Measurements from ENCODE around the gene RNASEH1. TPM values are rescaled to one million over a fixed set of nuclear protein-coding genes. Genes with fewer than 3 reads are reported as not detected.
"Not testable (repeated sequence)": the region's sequence is repeated elsewhere in the genome, so short reads cannot be mapped to it uniquely, and the experiment has no call there.

Gene RNASEH1
- total RNA-seq, 1 donor: 39.4 TPM

GRCh38 chr2:3503483-3503882 lies 54.6 kb downstream of the RNASEH1 start:
- Histone ChIP-seq H3K9me3 (ENCODE audit: low read depth, low read length) (no peaks in the 10 kb centered on the region), H3K4me2 (ENCODE audit: insufficient read depth, low read length) (no peak overlapping the region), H3K79me2 (ENCODE audit: insufficient read depth, low read length) (peaks cover 24% of the 10 kb centered on the region), H3K4me3 (ENCODE audit: insufficient read depth, low read length) (no peak overlapping the region), H3K36me3 (ENCODE audit: insufficient read depth, low read length) (peaks cover 28% of the 10 kb centered on the region), H3K27me3 (ENCODE audit: insufficient read depth, low read length) (no peaks in the 10 kb centered on the region), H3K27ac (ENCODE audit: low read depth, low read length) (no peak overlapping the region), H3K4me1 (ENCODE audit: insufficient read depth, low read length) (no peaks in the 10 kb centered on the region), H4K20me1 (ENCODE audit: insufficient read depth, low read length) (peaks cover 4% of the 10 kb centered on the region), H2AFZ (ENCODE audit: low read length) (no peak overlapping the region)
- peak; percentile 51 for DNase-seq (ENCODE audit: insufficient read length, low spot score, missing footprints)
- TF ChIP-seq, protein P1, sequence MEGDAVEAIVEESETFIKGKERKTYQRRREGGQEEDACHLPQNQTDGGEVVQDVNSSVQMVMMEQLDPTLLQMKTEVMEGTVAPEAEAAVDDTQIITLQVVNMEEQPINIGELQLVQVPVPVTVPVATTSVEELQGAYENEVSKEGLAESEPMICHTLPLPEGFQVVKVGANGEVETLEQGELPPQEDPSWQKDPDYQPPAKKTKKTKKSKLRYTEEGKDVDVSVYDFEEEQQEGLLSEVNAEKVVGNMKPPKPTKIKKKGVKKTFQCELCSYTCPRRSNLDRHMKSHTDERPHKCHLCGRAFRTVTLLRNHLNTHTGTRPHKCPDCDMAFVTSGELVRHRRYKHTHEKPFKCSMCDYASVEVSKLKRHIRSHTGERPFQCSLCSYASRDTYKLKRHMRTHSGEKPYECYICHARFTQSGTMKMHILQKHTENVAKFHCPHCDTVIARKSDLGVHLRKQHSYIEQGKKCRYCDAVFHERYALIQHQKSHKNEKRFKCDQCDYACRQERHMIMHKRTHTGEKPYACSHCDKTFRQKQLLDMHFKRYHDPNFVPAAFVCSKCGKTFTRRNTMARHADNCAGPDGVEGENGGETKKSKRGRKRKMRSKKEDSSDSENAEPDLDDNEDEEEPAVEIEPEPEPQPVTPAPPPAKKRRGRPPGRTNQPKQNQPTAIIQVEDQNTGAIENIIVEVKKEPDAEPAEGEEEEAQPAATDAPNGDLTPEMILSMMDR (IDR thresholded peaks at IDR 0.05; ENCODE audit: extremely low read depth, low read depth, low read length): no peak

GRCh38 chr2:3503046-3503445 lies 55.1 kb downstream of the RNASEH1 start:
- H3K9me3 ChIP-seq (ENCODE audit: low read depth, low read length): no peaks in the 10 kb centered on the region
- peaks cover 24% of the 10 kb centered on the region for H3K79me2 ChIP-seq (ENCODE audit: insufficient read depth, low read length)
- H3K4me1 ChIP-seq (ENCODE audit: insufficient read depth, low read length): no peaks in the 10 kb centered on the region
- H3K4me3 ChIP-seq (ENCODE audit: insufficient read depth, low read length): no peak overlapping the region
- TF ChIP-seq, protein P1 (IDR thresholded peaks at IDR 0.05; ENCODE audit: extremely low read depth, low read depth, low read length): no peak
- H3K4me2 ChIP-seq (ENCODE audit: insufficient read depth, low read length): no peak overlapping the region
- no peak overlapping the region for H3K27ac ChIP-seq (ENCODE audit: low read depth, low read length)
- H3K27me3 ChIP-seq (ENCODE audit: insufficient read depth, low read length): no peaks in the 10 kb centered on the region
- H2AFZ ChIP-seq (ENCODE audit: low read length): no peak overlapping the region
- H3K36me3 ChIP-seq (ENCODE audit: insufficient read depth, low read length): peaks cover 30% of the 10 kb centered on the region
- peaks cover 4% of the 10 kb centered on the region for H4K20me1 ChIP-seq (ENCODE audit: insufficient read depth, low read length)
- DNase-seq (ENCODE audit: insufficient read length, low spot score, missing footprints): no peak

DNA sequence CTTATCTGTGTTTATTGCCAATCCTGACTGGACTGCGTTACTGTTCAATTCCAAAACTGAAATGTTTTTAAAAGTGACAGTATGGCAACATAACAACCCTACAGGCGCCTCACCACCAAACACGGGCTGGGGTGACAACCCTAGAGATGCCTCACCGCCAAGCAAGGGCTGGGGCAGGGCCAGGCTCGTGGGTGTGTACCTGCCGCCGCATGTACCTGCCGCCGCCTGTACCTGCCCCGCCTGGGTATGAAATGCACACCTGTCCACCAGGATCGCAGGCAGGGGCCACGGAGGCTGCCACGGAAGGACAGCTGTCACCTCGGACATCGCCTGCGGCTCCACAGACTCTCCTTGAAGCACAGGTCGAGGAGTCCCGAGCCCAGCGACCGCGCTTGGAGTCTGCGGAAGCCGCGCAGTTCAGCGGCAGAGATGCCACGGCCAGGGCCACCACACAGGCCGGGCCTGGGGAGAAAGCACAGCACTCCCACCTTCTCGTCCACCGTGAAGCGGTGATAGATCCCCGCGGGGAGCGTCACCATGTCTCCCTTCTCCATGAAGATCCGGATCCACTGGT lies 57.7 kb downstream of the RNASEH1 start:
- H3K27ac ChIP-seq (ENCODE audit: low read depth, low read length): no peak overlapping the region
- H3K4me1 ChIP-seq (ENCODE audit: insufficient read depth, low read length): no peaks in the 10 kb centered on the region
- H4K20me1 ChIP-seq (ENCODE audit: insufficient read depth, low read length): peaks cover 4% of the 10 kb centered on the region
- peaks cover 45% of the 10 kb centered on the region for H3K36me3 ChIP-seq (ENCODE audit: insufficient read depth, low read length)
- H3K79me2 ChIP-seq (ENCODE audit: insufficient read depth, low read length): peaks cover 23% of the 10 kb centered on the region
- no peaks in the 10 kb centered on the region for H3K27me3 ChIP-seq (ENCODE audit: insufficient read depth, low read length)
- no peak overlapping the region for H2AFZ ChIP-seq (ENCODE audit: low read length)
- TF ChIP-seq, protein P1 (IDR thresholded peaks at IDR 0.05; ENCODE audit: extremely low read depth, low read depth, low read length): no peak
- H3K9me3 ChIP-seq (ENCODE audit: low read depth, low read length): no peaks in the 10 kb centered on the region
- no peak overlapping the region for H3K4me3 ChIP-seq (ENCODE audit: insufficient read depth, low read length)
- H3K4me2 ChIP-seq (ENCODE audit: insufficient read depth, low read length): no peak overlapping the region
- DNase-seq (ENCODE audit: insufficient read length, low spot score, missing footprints): peak; percentile 21

DNA sequence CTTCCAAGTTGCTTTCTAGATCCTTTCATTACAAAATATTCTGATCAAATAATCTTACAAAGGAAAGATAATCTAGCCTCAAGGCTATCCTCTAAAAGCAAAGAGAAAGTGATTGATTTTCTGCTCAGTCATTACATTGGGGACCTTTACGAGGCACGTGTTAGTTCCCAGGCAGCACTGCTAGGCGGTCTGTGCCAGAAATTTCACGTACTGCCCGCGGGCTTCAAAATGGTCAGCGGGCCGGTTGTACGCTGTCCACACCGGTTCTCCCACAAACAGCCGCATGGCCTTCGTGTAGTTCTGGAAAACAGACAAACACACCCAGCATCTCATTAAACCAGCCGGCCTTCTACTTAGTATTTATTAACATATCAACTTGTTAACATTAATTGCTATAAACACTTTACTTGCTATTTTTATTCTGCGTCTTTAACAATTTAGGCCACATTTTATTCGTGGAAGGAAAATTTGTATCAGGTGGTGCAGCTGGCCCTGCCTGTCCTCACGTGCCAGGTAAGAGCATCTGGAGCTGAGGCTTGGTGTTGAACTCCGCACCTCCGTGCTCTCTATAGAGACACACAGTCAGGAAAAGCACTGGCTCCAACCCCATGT lies 59.2 kb downstream of the RNASEH1 start:
- H4K20me1 ChIP-seq (ENCODE audit: insufficient read depth, low read length): peaks cover 4% of the 10 kb centered on the region
- TF ChIP-seq, protein P1 (IDR thresholded peaks at IDR 0.05; ENCODE audit: extremely low read depth, low read depth, low read length): no peak
- no peak overlapping the region for H2AFZ ChIP-seq (ENCODE audit: low read length)
- H3K4me1 ChIP-seq (ENCODE audit: insufficient read depth, low read length): peaks cover 4% of the 10 kb centered on the region
- DNase-seq (ENCODE audit: insufficient read length, low spot score, missing footprints): no peak
- H3K79me2 ChIP-seq (ENCODE audit: insufficient read depth, low read length): peaks cover 13% of the 10 kb centered on the region
- H3K27me3 ChIP-seq (ENCODE audit: insufficient read depth, low read length): no peaks in the 10 kb centered on the region
- H3K36me3 ChIP-seq (ENCODE audit: insufficient read depth, low read length): peaks cover 39% of the 10 kb centered on the region
- H3K9me3 ChIP-seq (ENCODE audit: low read depth, low read length): no peaks in the 10 kb centered on the region
- H3K4me3 ChIP-seq (ENCODE audit: insufficient read depth, low read length): no peak overlapping the region
- no peak overlapping the region for H3K4me2 ChIP-seq (ENCODE audit: insufficient read depth, low read length)
- no peak overlapping the region for H3K27ac ChIP-seq (ENCODE audit: low read depth, low read length)

- not testable (repeated sequence) for H3K4me3 ChIP-seq (ENCODE audit: insufficient read depth, low read length); H3K9me3 ChIP-seq (ENCODE audit: low read depth, low read length); H2AFZ ChIP-seq (ENCODE audit: low read length); H3K27ac ChIP-seq (ENCODE audit: low read depth, low read length); DNase-seq (ENCODE audit: insufficient read length, low spot score, missing footprints); H3K4me2 ChIP-seq (ENCODE audit: insufficient read depth, low read length); H3K27me3 ChIP-seq (ENCODE audit: insufficient read depth, low read length); H3K79me2 ChIP-seq (ENCODE audit: insufficient read depth, low read length); H4K20me1 ChIP-seq (ENCODE audit: insufficient read depth, low read length)
- H3K36me3 ChIP-seq (ENCODE audit: insufficient read depth, low read length): peaks cover 32% of the 10 kb centered on the region
- peaks cover 17% of the 10 kb centered on the region for H3K4me1 ChIP-seq (ENCODE audit: insufficient read depth, low read length)
Observed at GRCh38 chr2:3496708-3497080, 61.4 kb downstream of the RNASEH1 start.
